ENCODE results near the gene SF3B1. TPM values are rescaled to one million over a fixed set of nuclear protein-coding genes. Genes with fewer than 3 reads are reported as not detected.

SF3B1 gene
- total RNA-seq, 2 donors from 2014 or later = 259 to 506 TPM

GRCh38 chr2:197425550-197425949 lies 9.3 kb downstream of the SF3B1 start:
- no peak for ATAC-seq (ENCODE audit: insufficient number of reproducible peaks, low FRiP score, low read depth)
- TF ChIP-seq, protein P1, sequence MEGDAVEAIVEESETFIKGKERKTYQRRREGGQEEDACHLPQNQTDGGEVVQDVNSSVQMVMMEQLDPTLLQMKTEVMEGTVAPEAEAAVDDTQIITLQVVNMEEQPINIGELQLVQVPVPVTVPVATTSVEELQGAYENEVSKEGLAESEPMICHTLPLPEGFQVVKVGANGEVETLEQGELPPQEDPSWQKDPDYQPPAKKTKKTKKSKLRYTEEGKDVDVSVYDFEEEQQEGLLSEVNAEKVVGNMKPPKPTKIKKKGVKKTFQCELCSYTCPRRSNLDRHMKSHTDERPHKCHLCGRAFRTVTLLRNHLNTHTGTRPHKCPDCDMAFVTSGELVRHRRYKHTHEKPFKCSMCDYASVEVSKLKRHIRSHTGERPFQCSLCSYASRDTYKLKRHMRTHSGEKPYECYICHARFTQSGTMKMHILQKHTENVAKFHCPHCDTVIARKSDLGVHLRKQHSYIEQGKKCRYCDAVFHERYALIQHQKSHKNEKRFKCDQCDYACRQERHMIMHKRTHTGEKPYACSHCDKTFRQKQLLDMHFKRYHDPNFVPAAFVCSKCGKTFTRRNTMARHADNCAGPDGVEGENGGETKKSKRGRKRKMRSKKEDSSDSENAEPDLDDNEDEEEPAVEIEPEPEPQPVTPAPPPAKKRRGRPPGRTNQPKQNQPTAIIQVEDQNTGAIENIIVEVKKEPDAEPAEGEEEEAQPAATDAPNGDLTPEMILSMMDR (IDR thresholded peaks at IDR 0.05) = no peak
- Histone ChIP-seq H3K4me1 (ENCODE audit: control insufficient read depth in 1 of 2, low read depth in 2 of 2) (peaks cover 61 to 74% of the 10 kb centered on the region in 2 donors), H3K4me3 (peak overlapping the region; percentile 14), H3K9me3 (no peaks in the 10 kb centered on the region), H3K27ac (no peak overlapping the region), H3K36me3 (peaks cover 7% of the 10 kb centered on the region), H3K27me3 (replicated peaks; ENCODE audit: insufficient read depth) (no peaks in the 10 kb centered on the region)
- no peak for DNase-seq (ENCODE audit: low spot score)

GRCh38 chr2:197423307-197423706 lies 11.5 kb downstream of the SF3B1 start:
- DNase-seq (ENCODE audit: low spot score) (no peak), ATAC-seq (ENCODE audit: insufficient number of reproducible peaks, low FRiP score, low read depth) (no peak)
- Histone ChIP-seq H3K4me1 (ENCODE audit: control insufficient read depth in 1 of 2, low read depth in 2 of 2) (peaks cover 41 to 54% of the 10 kb centered on the region in 2 donors), H3K27ac (no peak overlapping the region), H3K36me3 (peaks cover 25% of the 10 kb centered on the region), H3K27me3 (replicated peaks; ENCODE audit: insufficient read depth) (no peaks in the 10 kb centered on the region), H3K4me3 (no peak overlapping the region), H3K9me3 (no peaks in the 10 kb centered on the region)
- TF ChIP-seq, protein P1 (IDR thresholded peaks at IDR 0.05) = no peak

- no peak for ATAC-seq (ENCODE audit: insufficient number of reproducible peaks, low FRiP score, low read depth)
- H3K4me1 ChIP-seq (ENCODE audit: control insufficient read depth in 1 of 2, low read depth in 2 of 2) = peaks cover 7 to 19% of the 10 kb centered on the region in 2 donors
- TF ChIP-seq, protein P1 (IDR thresholded peaks at IDR 0.05) = no peak
- H3K9me3 ChIP-seq = no peaks in the 10 kb centered on the region
- no peak overlapping the region for H3K4me3 ChIP-seq
- DNase-seq (ENCODE audit: low spot score) = no peak
- peaks cover 59% of the 10 kb centered on the region for H3K36me3 ChIP-seq
- H3K27me3 ChIP-seq (replicated peaks; ENCODE audit: insufficient read depth) = no peaks in the 10 kb centered on the region
- no peak overlapping the region for H3K27ac ChIP-seq
These were observed 15.4 kb downstream of the SF3B1 start for GRCh38 chr2:197419438-197419837.

GRCh38 chr2:197416268-197416667 lies 18.6 kb downstream of the SF3B1 start:
- ATAC-seq (ENCODE audit: insufficient number of reproducible peaks, low FRiP score, low read depth) (no peak), DNase-seq (ENCODE audit: low spot score) (no peak)
- H3K27me3 ChIP-seq (replicated peaks; ENCODE audit: insufficient read depth) = no peaks in the 10 kb centered on the region
- peaks cover under 1% of the 10 kb centered on the region in 2 donors for H3K4me1 ChIP-seq (ENCODE audit: control insufficient read depth in 1 of 2, low read depth in 2 of 2)
- no peak overlapping the region for H3K4me3 ChIP-seq
- peaks cover 72% of the 10 kb centered on the region for H3K36me3 ChIP-seq
- H3K9me3 ChIP-seq = no peaks in the 10 kb centered on the region
- no peak overlapping the region for H3K27ac ChIP-seq
- TF ChIP-seq, protein P1 (IDR thresholded peaks at IDR 0.05) = no peak

- ATAC-seq (ENCODE audit: insufficient number of reproducible peaks, low FRiP score, low read depth) = no peak
- peaks cover 71% of the 10 kb centered on the region for H3K36me3 ChIP-seq
- H3K27me3 ChIP-seq (replicated peaks; ENCODE audit: insufficient read depth) = no peaks in the 10 kb centered on the region
These were observed 20.3 kb downstream of the SF3B1 start for GRCh38 chr2:197414515-197414914.

More at GRCh38 chr2:197414515-197414914, 20.3 kb downstream of the SF3B1 start:
- no peaks in the 10 kb centered on the region for H3K4me1 ChIP-seq (ENCODE audit: control insufficient read depth in 1 of 2, low read depth in 2 of 2)
- no peak overlapping the region for H3K4me3 ChIP-seq
- H3K27ac ChIP-seq = no peak overlapping the region
- TF ChIP-seq, protein P1 (IDR thresholded peaks at IDR 0.05) = no peak
- DNase-seq (ENCODE audit: low spot score) = no peak
- H3K9me3 ChIP-seq = no peaks in the 10 kb centered on the region

All from thoracic aorta (tissue), 2 donors.